ENCODE measurements around the gene CDH15.

The CDH15 gene

DNA sequence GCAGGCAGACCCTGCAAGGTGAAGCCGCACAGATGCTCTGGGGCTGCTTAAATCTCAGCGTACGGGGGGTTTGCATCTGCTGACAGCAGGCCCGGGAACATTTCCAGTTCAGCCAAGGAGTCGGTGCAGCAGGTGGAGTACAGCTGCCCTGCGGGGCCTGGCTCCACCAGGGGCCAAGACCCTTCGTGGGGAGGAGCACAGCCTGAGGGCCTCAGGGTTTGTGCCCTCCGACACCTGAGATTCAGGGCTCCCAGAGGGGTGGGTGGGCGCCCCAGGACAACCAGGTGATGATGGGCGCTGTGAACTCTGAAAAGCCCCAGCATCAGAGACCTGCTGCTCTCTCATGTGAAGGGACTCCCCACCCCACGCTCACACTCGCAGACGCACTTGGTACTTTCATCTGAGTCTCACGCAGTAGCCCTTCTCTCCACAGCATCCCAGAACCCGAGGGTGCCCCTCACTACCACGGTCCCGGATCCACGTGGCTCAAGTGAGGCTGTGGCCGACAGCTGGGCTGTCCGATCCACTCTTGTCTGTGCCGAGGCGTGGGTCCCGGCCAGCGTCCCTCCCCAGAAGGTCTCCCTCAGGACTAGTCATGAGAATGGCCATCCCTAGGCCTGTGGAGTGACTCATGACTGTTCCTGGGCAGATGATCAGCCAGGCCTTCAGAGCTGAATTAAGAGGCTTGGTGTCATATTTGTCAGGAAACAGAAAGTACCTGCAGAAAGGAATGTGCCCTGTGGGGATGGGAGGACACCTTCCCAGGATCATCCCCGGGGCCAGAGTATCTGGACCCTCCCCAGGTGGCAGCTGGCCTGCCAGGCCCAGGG lies 48.3 kb upstream of the CDH15 start:
- no peaks in the 10 kb centered on the region for H3K9me3 ChIP-seq (ENCODE audit: low read length)
- H3K79me2 ChIP-seq (ENCODE audit: insufficient read depth, low read length) = peaks cover 15% of the 10 kb centered on the region
- H3K4me1 ChIP-seq (ENCODE audit: insufficient read depth, low read length, severe bottlenecking) = peaks cover 36% of the 10 kb centered on the region
- H3K4me2 ChIP-seq (ENCODE audit: low read length) = peak overlapping the region; percentile 52; the same call in 1 of the 2 replicates
- H3F3A ChIP-seq (ENCODE audit: insufficient read depth, low read length) = no peaks in the 10 kb centered on the region
- H3K9ac ChIP-seq (ENCODE audit: low read length) = peak overlapping the region; percentile 1; the same call in 1 of the 2 replicates
- peaks cover 94% of the 10 kb centered on the region for H3K36me3 ChIP-seq (ENCODE audit: insufficient read depth, low read length)
- H2AFZ ChIP-seq (ENCODE audit: low read length) = no peak overlapping the region
- no peak for TF ChIP-seq EZH2 (IDR thresholded peaks at IDR 0.05; ENCODE audit: borderline replicate concordance, low read length)
- TF ChIP-seq, protein P1, sequence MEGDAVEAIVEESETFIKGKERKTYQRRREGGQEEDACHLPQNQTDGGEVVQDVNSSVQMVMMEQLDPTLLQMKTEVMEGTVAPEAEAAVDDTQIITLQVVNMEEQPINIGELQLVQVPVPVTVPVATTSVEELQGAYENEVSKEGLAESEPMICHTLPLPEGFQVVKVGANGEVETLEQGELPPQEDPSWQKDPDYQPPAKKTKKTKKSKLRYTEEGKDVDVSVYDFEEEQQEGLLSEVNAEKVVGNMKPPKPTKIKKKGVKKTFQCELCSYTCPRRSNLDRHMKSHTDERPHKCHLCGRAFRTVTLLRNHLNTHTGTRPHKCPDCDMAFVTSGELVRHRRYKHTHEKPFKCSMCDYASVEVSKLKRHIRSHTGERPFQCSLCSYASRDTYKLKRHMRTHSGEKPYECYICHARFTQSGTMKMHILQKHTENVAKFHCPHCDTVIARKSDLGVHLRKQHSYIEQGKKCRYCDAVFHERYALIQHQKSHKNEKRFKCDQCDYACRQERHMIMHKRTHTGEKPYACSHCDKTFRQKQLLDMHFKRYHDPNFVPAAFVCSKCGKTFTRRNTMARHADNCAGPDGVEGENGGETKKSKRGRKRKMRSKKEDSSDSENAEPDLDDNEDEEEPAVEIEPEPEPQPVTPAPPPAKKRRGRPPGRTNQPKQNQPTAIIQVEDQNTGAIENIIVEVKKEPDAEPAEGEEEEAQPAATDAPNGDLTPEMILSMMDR (IDR thresholded peaks at IDR 0.05; ENCODE audit: low read length) = no peak
- H3K27me3 ChIP-seq (ENCODE audit: insufficient read depth, low read length) = no peaks in the 10 kb centered on the region
- no peaks in the 10 kb centered on the region for H4K20me1 ChIP-seq (ENCODE audit: insufficient read depth, low read length)
- no peaks in the 10 kb centered on the region for H3K9me2 ChIP-seq (ENCODE audit: low read depth, low read length)
- H3K4me3 ChIP-seq (ENCODE audit: low read depth, low read length, poor library complexity, severe bottlenecking) = no peak overlapping the region
- peak overlapping the region; percentile 86 for H3K27ac ChIP-seq (ENCODE audit: low read depth, low read length, poor library complexity, severe bottlenecking)

DNA sequence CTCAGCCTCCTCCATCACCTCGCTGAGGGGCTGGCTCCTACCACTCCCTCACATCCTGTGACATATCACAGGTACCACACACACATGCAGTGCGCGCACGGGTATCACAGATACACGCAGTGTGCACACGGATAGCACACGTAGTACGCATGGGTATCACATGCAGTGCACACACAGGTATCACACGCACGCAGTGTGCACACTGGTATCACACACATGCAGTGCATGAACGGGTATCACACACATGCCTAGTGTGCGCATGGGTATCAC lies 47.8 kb upstream of the CDH15 start:
- peak overlapping the region; percentile 86 for H3K27ac ChIP-seq (ENCODE audit: low read depth, low read length, poor library complexity, severe bottlenecking)
- no peak overlapping the region for H2AFZ ChIP-seq (ENCODE audit: low read length)
- no peak overlapping the region for H3K4me3 ChIP-seq (ENCODE audit: low read depth, low read length, poor library complexity, severe bottlenecking)
- peaks cover 36% of the 10 kb centered on the region for H3K4me1 ChIP-seq (ENCODE audit: insufficient read depth, low read length, severe bottlenecking)
- no peaks in the 10 kb centered on the region for H3K9me2 ChIP-seq (ENCODE audit: low read depth, low read length)
- H3K9ac ChIP-seq (ENCODE audit: low read length) = no peak overlapping the region
- H3F3A ChIP-seq (ENCODE audit: insufficient read depth, low read length) = no peaks in the 10 kb centered on the region; the same call in 1 of the 2 replicates
- TF ChIP-seq EZH2 (IDR thresholded peaks at IDR 0.05; ENCODE audit: borderline replicate concordance, low read length) = no peak
- TF ChIP-seq, protein P1 (IDR thresholded peaks at IDR 0.05; ENCODE audit: low read length) = no peak
- H3K4me2 ChIP-seq (ENCODE audit: low read length) = no peak overlapping the region
- H4K20me1 ChIP-seq (ENCODE audit: insufficient read depth, low read length) = no peaks in the 10 kb centered on the region
- no peaks in the 10 kb centered on the region for H3K9me3 ChIP-seq (ENCODE audit: low read length)
- H3K27me3 ChIP-seq (ENCODE audit: insufficient read depth, low read length) = no peaks in the 10 kb centered on the region
- peaks cover 19% of the 10 kb centered on the region for H3K79me2 ChIP-seq (ENCODE audit: insufficient read depth, low read length)
- peaks cover 93% of the 10 kb centered on the region for H3K36me3 ChIP-seq (ENCODE audit: insufficient read depth, low read length)

DNA sequence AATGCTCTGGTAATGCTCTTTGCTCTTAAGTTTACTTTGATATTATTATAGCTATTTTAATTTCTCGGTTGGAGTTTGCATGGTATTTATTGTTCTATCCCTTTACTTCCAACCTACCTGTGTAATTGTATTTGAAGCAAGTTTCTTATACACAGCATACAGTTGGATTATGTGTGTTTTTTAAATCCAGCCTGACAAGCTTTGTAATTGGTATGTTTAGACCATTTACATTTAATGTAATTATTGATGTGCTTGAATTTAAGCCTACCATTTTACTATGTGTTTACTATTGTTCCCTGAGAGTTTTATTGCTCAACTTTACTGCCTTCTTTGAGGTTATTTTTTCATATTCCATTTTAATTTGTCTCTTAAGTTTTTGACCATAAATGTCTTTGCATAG lies 42.2 kb upstream of the CDH15 start:
- no peaks in the 10 kb centered on the region; the same call in 1 of the 2 replicates for H4K20me1 ChIP-seq (ENCODE audit: insufficient read depth, low read length)
- H3K4me3 ChIP-seq (ENCODE audit: low read depth, low read length, poor library complexity, severe bottlenecking) = no peak overlapping the region
- H3K9ac ChIP-seq (ENCODE audit: low read length) = no peak overlapping the region
- peaks cover 97% of the 10 kb centered on the region for H3K36me3 ChIP-seq (ENCODE audit: insufficient read depth, low read length)
- no peaks in the 10 kb centered on the region for H3K9me2 ChIP-seq (ENCODE audit: low read depth, low read length)
- no peak overlapping the region for H3K27ac ChIP-seq (ENCODE audit: low read depth, low read length, poor library complexity, severe bottlenecking)
- H3K9me3 ChIP-seq (ENCODE audit: low read length) = peaks cover 7% of the 10 kb centered on the region
- no peak overlapping the region for H2AFZ ChIP-seq (ENCODE audit: low read length)
- no peaks in the 10 kb centered on the region; the same call in 1 of the 2 replicates for H3F3A ChIP-seq (ENCODE audit: insufficient read depth, low read length)
- TF ChIP-seq EZH2 (IDR thresholded peaks at IDR 0.05; ENCODE audit: borderline replicate concordance, low read length) = no peak
- TF ChIP-seq, protein P1 (IDR thresholded peaks at IDR 0.05; ENCODE audit: low read length) = no peak
- no peaks in the 10 kb centered on the region for H3K4me1 ChIP-seq (ENCODE audit: insufficient read depth, low read length, severe bottlenecking)
- H3K27me3 ChIP-seq (ENCODE audit: insufficient read depth, low read length) = no peaks in the 10 kb centered on the region
- peaks cover 34% of the 10 kb centered on the region for H3K79me2 ChIP-seq (ENCODE audit: insufficient read depth, low read length)
- H3K4me2 ChIP-seq (ENCODE audit: low read length) = no peak overlapping the region

Measured in OCI-LY1 (cell line).